Panc1 (cell line): ENCODE data around the gene PM20D1.

Source experiments
- SIN3A ChIP-seq: IDR thresholded peaks from 2 replicates; pipeline ENCODE4 v1.6.1; 2012; ENCODE audit warnings: low read depth, mild to moderate bottlenecking, low read length, moderate library complexity, borderline replicate concordance; ENCODE audit not compliant: insufficient read depth
- TCF7L2 ChIP-seq: IDR thresholded peaks from 2 replicates; pipeline ENCODE4 v1.6.1; 2011; ENCODE audit warnings: mild to moderate bottlenecking, low read depth, low read length, inconsistent platforms

- TF ChIP-seq TCF7L2 (no peak), SIN3A (no peak)
Observed at GRCh38 chr1:205878026-205878425, 28.1 kb upstream of the PM20D1 start.
